Type B pancreatic cell (in vitro differentiated cells): Measurements from ENCODE around the gene SLC6A19. TPM values are rescaled to one million over a fixed set of nuclear protein-coding genes. Genes with fewer than 3 reads are reported as not detected.
A peak's percentile ranks its signal among the peaks of the same experiment; 100 is the strongest.
"Not testable (repeated sequence)": the region's sequence is repeated elsewhere in the genome, so short reads cannot be mapped to it uniquely, and the experiment has no call there.

Experiments used
- DNase-seq: peaks from one replicate; pipeline ENCODE4 v3.0.0; 2021; ENCODE audit warnings: mixed read lengths; ENCODE audit not compliant: unreplicated experiment; ENCODE audit errors: extremely low spot score
- H3K27ac Mint-ChIP-seq: 2 replicates; pipeline ENCODE4 v1.8.0; 2021; ENCODE audit warnings: mild to moderate bottlenecking, mixed read lengths
- H3K27me3 Mint-ChIP-seq: 2 replicates; pipeline ENCODE4 v1.8.0; 2021; ENCODE audit warnings: mixed read lengths
- H3K36me3 Mint-ChIP-seq: 2 replicates; pipeline ENCODE4 v1.8.0; 2021; ENCODE audit warnings: mixed read lengths
- H3K4me1 Mint-ChIP-seq: one replicate; pipeline ENCODE4 v1.8.0; 2021; ENCODE audit warnings: mixed read lengths; ENCODE audit not compliant: unreplicated experiment
- H3K4me3 Mint-ChIP-seq: 2 replicates; pipeline ENCODE4 v1.8.0; 2021; ENCODE audit warnings: mild to moderate bottlenecking, mixed read lengths
- H3K9me3 Mint-ChIP-seq: 2 replicates; pipeline ENCODE4 v1.8.0; 2021; ENCODE audit warnings: mixed read lengths
- total RNA-seq: library from RNA; stranded (reverse); gene quantifications from 2 replicates; pipeline ENCODE4 v1.2.1, GENCODE V29; 2021; ENCODE audit warnings: low replicate concordance
- TF ChIP-seq, protein P1 (sequence below): fragments of 200-600 bp; sonication (generic); conservative IDR thresholded peaks from 2 replicates; pipeline ENCODE4 v1.5.0; 2021; ENCODE audit warnings: antibody characterized with exemption, mild to moderate bottlenecking

SLC6A19 gene
- total RNA-seq, 1 donor from 2014 or later = 12.6 TPM

DNA sequence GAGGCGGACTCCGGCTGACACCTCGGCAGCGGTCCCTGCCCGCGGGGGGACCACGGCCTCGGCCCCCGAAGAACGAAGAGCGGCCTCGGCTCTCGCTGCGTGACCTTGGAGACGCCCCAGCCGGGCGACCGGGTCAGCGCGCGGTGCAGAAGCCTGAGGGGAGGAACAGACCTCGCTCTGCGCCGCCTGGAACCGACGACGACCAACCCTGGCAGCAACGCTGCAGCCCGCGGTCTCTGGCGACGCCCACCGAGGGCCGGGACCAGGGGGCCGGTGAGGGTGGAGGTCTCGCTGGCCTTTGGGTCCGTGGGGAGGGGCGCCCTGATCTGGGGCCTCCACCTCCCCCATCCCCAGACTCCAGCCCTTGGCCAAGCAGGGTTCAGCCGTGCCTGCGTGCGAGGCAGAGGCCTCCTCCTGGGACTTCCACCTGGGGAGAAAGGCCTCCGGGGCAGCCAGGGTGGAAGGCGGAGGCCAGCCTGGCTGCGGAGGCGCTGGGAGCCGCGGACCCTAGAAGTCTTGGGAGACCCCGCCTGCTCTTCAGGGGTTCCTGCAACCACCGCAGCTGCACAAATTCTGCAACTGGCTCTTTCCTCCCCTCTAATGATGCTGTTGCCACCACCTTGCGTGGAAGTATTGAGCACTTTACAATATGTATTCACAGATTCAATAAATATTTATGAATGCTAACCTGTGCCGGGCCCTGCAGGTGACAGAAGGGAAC is 45.2 kb upstream of the SLC6A19 start:
- TF ChIP-seq, protein P1, sequence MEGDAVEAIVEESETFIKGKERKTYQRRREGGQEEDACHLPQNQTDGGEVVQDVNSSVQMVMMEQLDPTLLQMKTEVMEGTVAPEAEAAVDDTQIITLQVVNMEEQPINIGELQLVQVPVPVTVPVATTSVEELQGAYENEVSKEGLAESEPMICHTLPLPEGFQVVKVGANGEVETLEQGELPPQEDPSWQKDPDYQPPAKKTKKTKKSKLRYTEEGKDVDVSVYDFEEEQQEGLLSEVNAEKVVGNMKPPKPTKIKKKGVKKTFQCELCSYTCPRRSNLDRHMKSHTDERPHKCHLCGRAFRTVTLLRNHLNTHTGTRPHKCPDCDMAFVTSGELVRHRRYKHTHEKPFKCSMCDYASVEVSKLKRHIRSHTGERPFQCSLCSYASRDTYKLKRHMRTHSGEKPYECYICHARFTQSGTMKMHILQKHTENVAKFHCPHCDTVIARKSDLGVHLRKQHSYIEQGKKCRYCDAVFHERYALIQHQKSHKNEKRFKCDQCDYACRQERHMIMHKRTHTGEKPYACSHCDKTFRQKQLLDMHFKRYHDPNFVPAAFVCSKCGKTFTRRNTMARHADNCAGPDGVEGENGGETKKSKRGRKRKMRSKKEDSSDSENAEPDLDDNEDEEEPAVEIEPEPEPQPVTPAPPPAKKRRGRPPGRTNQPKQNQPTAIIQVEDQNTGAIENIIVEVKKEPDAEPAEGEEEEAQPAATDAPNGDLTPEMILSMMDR = no peak
- H3K36me3 Mint-ChIP-seq = no peaks in the 10 kb centered on the region
- peaks cover 9% of the 10 kb centered on the region for H3K4me1 Mint-ChIP-seq
- H3K27ac Mint-ChIP-seq = no peak overlapping the region
- no peak for DNase-seq
- H3K4me3 Mint-ChIP-seq = no peak overlapping the region
- H3K27me3 Mint-ChIP-seq = peaks cover 56% of the 10 kb centered on the region
- no peaks in the 10 kb centered on the region for H3K9me3 Mint-ChIP-seq

DNA sequence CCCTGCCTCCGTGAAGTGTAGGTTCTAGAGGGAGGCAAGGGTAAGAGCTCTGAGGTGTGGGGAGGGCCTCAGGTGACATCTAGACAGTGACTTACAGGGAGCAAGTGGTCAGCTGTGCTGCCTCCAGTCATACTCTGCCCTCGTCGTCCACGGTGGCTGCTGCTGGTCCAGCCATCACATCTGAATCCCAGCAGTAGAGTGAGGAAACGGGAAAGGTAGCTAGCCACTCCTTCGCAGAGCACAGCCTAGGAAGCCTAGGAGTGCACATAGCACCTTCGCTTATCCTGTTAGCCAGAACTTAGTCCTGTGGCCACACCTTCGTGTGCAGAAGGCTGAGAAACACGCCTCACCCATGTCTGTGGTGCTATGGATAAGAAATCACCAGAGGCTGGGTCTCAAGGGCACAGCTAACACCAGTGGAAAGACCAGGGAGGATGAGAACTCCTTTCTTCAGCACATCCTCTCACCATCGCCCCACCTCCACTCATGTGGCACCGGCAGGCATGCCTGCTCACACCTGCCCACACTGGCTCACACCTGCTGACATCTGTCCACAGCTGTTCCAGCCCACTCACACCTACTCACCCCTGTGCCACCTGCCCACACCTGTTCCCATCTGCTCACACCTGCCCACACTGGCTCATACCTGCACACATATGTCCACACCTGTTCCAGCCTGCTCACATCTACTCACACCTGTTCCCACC is 44.5 kb upstream of the SLC6A19 start:
- H3K4me3 Mint-ChIP-seq = peak overlapping the region; percentile 70
- no peaks in the 10 kb centered on the region for H3K36me3 Mint-ChIP-seq
- peaks cover 9% of the 10 kb centered on the region for H3K4me1 Mint-ChIP-seq
- H3K9me3 Mint-ChIP-seq = no peaks in the 10 kb centered on the region
- H3K27ac Mint-ChIP-seq = no peak overlapping the region
- TF ChIP-seq, protein P1 = no peak
- DNase-seq = no peak
- H3K27me3 Mint-ChIP-seq = peaks cover 55% of the 10 kb centered on the region

DNA sequence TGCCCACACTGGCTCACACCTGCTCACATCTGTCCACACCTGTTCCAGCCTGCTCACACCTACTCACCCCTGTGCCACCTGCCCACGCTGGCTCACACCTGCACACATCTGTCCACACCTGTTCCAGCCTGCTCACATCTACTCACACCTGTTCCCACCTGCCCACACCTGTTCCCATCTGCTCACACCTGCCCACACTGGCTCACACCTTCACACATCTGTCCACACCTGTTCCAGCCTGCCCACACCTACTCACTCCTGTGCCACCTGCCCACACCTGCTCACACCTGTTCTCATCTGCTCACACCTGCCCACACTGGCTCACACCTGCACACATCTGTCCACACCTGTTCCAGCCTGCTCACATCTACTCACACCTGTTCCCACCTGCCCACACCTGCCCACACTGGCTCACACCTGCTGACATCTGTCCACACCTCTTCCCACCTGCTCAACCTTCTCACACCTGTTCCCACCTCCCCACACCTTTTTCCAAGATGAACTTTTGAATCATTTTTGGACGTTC is 43.9 kb upstream of the SLC6A19 start:
- not testable (repeated sequence) for H3K27ac Mint-ChIP-seq, H3K9me3 Mint-ChIP-seq, H3K36me3 Mint-ChIP-seq, DNase-seq, H3K4me1 Mint-ChIP-seq
- Mint-ChIP-seq H3K4me3 (peak overlapping the region; percentile 70), H3K27me3 (peaks cover 52% of the 10 kb centered on the region)

DNA sequence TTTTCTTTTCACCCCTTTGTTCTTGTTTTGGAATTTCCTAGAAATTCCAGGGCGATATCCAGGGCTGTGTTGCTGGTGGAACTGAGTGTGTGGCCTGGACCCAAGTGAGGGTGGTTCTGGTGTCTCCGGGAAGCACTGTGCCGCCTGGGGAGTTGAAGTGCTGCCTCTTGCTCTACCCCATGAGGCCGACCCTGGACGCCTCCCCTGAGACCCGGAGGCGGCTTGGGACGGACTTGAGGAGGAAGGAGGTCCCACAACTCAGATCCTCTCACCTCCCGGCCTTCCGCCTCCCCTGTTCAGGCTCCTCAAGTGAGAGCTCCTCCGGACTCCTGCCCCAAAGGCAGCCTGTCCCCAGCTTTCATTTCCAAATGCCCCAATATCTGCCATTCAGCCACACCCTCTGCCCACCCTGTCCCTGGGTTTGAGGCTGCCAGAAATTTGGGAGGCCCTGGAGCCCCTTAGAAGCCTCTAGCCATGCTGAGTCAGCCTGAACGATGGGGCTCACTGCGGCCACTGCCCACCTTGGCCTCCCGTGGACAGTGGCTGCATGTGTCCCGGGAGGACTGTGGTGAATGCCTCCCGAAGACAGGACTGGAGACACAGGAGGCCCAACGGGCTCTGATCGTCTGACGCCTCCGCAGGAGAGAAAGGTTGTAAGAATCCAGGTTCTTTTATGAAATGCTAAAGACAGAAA is 42.6 kb upstream of the SLC6A19 start:
- Mint-ChIP-seq H3K9me3 (no peaks in the 10 kb centered on the region), H3K4me3 (peak overlapping the region; percentile 6), H3K36me3 (no peaks in the 10 kb centered on the region), H3K27ac (no peak overlapping the region), H3K4me1 (peaks cover 9% of the 10 kb centered on the region), H3K27me3 (peaks cover 42% of the 10 kb centered on the region)
- DNase-seq = no peak
- TF ChIP-seq, protein P1 = no peak

DNA sequence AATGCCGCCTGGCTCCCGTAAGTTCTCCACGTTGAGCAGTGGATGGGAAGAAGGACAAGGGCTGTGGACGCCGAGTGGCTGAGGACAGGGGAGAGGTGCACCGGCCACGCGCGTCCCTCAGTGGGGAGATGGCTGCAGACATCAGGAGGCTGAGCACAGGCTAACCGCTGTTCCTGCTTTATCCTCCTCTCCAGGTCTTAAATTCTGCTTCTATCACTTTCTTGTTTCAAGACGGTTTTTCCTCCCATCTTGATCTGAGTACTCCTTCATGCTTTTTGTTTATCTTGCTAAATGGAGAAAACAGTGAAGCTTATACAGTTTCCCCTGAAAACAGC is 42.1 kb upstream of the SLC6A19 start:
- DNase-seq = no peak
- peaks cover 11% of the 10 kb centered on the region for H3K4me1 Mint-ChIP-seq
- no peaks in the 10 kb centered on the region for H3K36me3 Mint-ChIP-seq
- H3K9me3 Mint-ChIP-seq = no peaks in the 10 kb centered on the region
- H3K27me3 Mint-ChIP-seq = peaks cover 39% of the 10 kb centered on the region
- TF ChIP-seq, protein P1 = no peak
- H3K4me3 Mint-ChIP-seq = no peak overlapping the region
- H3K27ac Mint-ChIP-seq = no peak overlapping the region
